ENCODE measurements around the gene LEAP2. TPM values are rescaled to one million over a fixed set of nuclear protein-coding genes. Genes with fewer than 3 reads are reported as not detected.

The LEAP2 gene
- total and polyA plus RNA-seq, 10 of the 15 experiments (the other 5 are each of a cell fraction or from before 2014, with no cell fraction given) = 1.9 to 8.8 (median 2.3) TPM

DNA sequence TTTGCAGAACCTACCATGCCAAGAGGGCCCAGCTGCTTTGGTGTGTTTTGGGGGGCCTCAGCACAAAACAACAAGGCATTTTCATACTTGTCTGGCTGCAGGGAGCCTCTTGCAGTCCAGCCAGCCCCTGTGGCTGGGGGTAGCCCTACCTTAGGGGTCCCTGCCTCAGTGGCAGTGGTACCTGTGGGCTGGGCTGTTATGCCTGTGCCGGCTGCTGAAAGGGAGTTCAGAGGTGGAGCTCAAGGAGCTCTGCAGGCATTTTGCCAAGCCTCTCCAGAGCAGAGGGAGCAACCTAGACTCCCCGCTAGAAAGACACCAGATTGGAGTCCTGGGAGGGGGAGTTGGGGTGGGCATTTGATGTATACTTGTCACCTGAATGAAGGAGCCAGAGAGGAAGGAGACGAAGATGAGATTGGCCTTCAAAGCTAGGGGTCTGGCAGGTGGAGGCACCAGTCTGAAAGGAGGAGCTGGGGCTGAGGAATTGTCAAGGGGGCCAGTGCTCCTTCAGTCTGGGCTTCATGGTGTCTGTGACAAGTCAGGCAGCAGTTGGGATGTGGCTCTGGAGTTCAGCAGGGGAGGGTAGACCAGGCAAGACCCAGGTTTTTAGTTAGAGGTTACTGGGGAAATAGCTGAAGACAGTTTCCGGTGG lies 44.5 kb upstream of the LEAP2 start:
- FAIRE-seq (no peak), DNase-seq (ENCODE audit: low read depth, low spot score) (no peak), ATAC-seq (no peak)
- H3K4me2 ChIP-seq (ENCODE audit: control insufficient read depth, insufficient read depth) = peak overlapping the region; percentile 79
- intact Hi-C loops (cut with micrococcal nuclease; ENCODE audit: unreplicated experiment) = no loop called here
- no peaks in the 10 kb centered on the region for H4K20me1 ChIP-seq (ENCODE audit: control insufficient read depth, insufficient read depth)
- no peak overlapping the region for H3K27ac ChIP-seq (ENCODE audit: control insufficient read depth, insufficient read depth)
- no peaks in the 10 kb centered on the region; the same call in 1 of the 2 replicates for H3K4me1 ChIP-seq (ENCODE audit: control insufficient read depth, insufficient read depth, low read length)
- POLR2A ChIA-PET = interaction anchor here (1.5 to 1.9 kb wide), 2 partner anchors 10 to 78 kb away, joined by 7 to 8 read pairs; no protein-coding TSS in a partner anchor
- H3K79me2 ChIP-seq (ENCODE audit: control insufficient read depth, insufficient read depth, low read length) = no peaks in the 10 kb centered on the region
- no peak overlapping the region for H3K9ac ChIP-seq (ENCODE audit: control insufficient read depth, insufficient read depth, low read length)
- TSS peak; percentile 61 for BruUV-seq (replicated peaks)
- H3K9me3 ChIP-seq (replicated peaks; ENCODE audit: control insufficient read depth, insufficient read depth, low read length) = no peaks in the 10 kb centered on the region
- CTCF ChIA-PET = interaction anchor here (0.9 to 6.0 kb wide), 17 partner anchors 9 to 695 kb away, joined by 3 to 46 read pairs (median 4); partner anchors contain the start of genes GDF9 and UQCRQ
- peaks cover 0 to 2% of the 10 kb centered on the region in 2 experiments; a peak in 2 of 4 replicates for H3K27me3 ChIP-seq (replicated peaks in 1 of 2; ENCODE audit: control insufficient read depth in 2 of 2, insufficient read depth in 2 of 2, low read length in 1 of 2)
- no peak overlapping the region for H3K4me3 ChIP-seq
- in situ Hi-C loops (cut with MboI) = loop anchor here (10.0 kb wide), 1 partner anchor 304 kb away; no protein-coding TSS in a partner anchor
- H2AFZ ChIP-seq (ENCODE audit: control insufficient read depth, low read depth, low read length) = no peak overlapping the region
- H3K36me3 ChIP-seq (ENCODE audit: control insufficient read depth in 2 of 2, insufficient read depth in 2 of 2, low read length in 1 of 2) = no peaks in the 10 kb centered on the region
- SMC1A ChIA-PET (ENCODE audit: uncharacterized antibody, unreplicated experiment) = interaction anchor here (0.8 to 3.2 kb wide), 14 partner anchors 9 to 303 kb away, joined by 3 to 16 read pairs (median 4); partner anchors contain the start of genes AFF4, GDF9 and UQCRQ
- RAD21 ChIA-PET (ENCODE audit: unreplicated experiment) = interaction anchor here (1.2 to 2.4 kb wide), 6 partner anchors 9 to 442 kb away, joined by 3 to 13 read pairs (median 4); no protein-coding TSS in a partner anchor
- 60% methylated on average over 4 of the region's 4 CpGs for WGBS (ENCODE audit: insufficient coverage, insufficient replicate concordance, low lambda C conversion rate, missing lambda C conversion rate)
- no peak for TF ChIP-seq SIX5 (IDR thresholded peaks at IDR 0.05; ENCODE audit: low read depth, low read length, severe bottlenecking)
- TF ChIP-seq, protein P1, sequence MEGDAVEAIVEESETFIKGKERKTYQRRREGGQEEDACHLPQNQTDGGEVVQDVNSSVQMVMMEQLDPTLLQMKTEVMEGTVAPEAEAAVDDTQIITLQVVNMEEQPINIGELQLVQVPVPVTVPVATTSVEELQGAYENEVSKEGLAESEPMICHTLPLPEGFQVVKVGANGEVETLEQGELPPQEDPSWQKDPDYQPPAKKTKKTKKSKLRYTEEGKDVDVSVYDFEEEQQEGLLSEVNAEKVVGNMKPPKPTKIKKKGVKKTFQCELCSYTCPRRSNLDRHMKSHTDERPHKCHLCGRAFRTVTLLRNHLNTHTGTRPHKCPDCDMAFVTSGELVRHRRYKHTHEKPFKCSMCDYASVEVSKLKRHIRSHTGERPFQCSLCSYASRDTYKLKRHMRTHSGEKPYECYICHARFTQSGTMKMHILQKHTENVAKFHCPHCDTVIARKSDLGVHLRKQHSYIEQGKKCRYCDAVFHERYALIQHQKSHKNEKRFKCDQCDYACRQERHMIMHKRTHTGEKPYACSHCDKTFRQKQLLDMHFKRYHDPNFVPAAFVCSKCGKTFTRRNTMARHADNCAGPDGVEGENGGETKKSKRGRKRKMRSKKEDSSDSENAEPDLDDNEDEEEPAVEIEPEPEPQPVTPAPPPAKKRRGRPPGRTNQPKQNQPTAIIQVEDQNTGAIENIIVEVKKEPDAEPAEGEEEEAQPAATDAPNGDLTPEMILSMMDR (IDR thresholded peaks at IDR 0.05 in 2 of 3, conservative IDR thresholded peaks at IDR 0.05 in 1 of 3; ENCODE audit: control insufficient read depth in 2 of 3, extremely low read depth in 1 of 3, insufficient read depth in 1 of 3, low read depth in 3 of 3, low read length in 3 of 3) = no peak
- TF ChIP-seq CHD4 (IDR thresholded peaks at IDR 0.05) = no peak
- no peak for TF ChIP-seq HDAC2 (IDR thresholded peaks at IDR 0.05)
- no peak for TF ChIP-seq CBFB (IDR thresholded peaks at IDR 0.05; ENCODE audit: low read depth)
- no peak for TF ChIP-seq PML (IDR thresholded peaks at IDR 0.05; ENCODE audit: low read length)
- no peak for TF ChIP-seq HDAC6 (IDR thresholded peaks at IDR 0.05; ENCODE audit: unreplicated experiment)
- TF ChIP-seq, protein P2, sequence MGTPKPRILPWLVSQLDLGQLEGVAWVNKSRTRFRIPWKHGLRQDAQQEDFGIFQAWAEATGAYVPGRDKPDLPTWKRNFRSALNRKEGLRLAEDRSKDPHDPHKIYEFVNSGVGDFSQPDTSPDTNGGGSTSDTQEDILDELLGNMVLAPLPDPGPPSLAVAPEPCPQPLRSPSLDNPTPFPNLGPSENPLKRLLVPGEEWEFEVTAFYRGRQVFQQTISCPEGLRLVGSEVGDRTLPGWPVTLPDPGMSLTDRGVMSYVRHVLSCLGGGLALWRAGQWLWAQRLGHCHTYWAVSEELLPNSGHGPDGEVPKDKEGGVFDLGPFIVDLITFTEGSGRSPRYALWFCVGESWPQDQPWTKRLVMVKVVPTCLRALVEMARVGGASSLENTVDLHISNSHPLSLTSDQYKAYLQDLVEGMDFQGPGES (IDR thresholded peaks at IDR 0.05) = no peak
- TF ChIP-seq NRF1 (conservative IDR thresholded peaks at IDR 0.05; ENCODE audit: low read depth, low read length) = no peak
- no peak for TF ChIP-seq BRCA1 (IDR thresholded peaks at IDR 0.05; ENCODE audit: low read depth, low read length)
- no peak for TF ChIP-seq TCF3 (IDR thresholded peaks at IDR 0.05; ENCODE audit: borderline replicate concordance, insufficient read depth, low read depth, low read length)
- no peak for TF ChIP-seq ESRRA (IDR thresholded peaks at IDR 0.05; ENCODE audit: low read length)
- TF ChIP-seq POLR2AphosphoS2 (IDR thresholded peaks at IDR 0.05; ENCODE audit: low read depth, low read length) = no peak
- TF ChIP-seq, protein P3, sequence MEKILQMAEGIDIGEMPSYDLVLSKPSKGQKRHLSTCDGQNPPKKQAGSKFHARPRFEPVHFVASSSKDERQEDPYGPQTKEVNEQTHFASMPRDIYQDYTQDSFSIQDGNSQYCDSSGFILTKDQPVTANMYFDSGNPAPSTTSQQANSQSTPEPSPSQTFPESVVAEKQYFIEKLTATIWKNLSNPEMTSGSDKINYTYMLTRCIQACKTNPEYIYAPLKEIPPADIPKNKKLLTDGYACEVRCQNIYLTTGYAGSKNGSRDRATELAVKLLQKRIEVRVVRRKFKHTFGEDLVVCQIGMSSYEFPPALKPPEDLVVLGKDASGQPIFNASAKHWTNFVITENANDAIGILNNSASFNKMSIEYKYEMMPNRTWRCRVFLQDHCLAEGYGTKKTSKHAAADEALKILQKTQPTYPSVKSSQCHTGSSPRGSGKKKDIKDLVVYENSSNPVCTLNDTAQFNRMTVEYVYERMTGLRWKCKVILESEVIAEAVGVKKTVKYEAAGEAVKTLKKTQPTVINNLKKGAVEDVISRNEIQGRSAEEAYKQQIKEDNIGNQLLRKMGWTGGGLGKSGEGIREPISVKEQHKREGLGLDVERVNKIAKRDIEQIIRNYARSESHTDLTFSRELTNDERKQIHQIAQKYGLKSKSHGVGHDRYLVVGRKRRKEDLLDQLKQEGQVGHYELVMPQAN (conservative IDR thresholded peaks at IDR 0.05) = no peak
- TF ChIP-seq ZZZ3 (IDR thresholded peaks at IDR 0.05; ENCODE audit: control insufficient read depth, insufficient read length, low read depth) = no peak

Measured in GM12878 (cell line).